K562 (cell line): ENCODE measurements around the gene PBRM1. TPM values are rescaled to one million over a fixed set of nuclear protein-coding genes. Genes with fewer than 3 reads are reported as not detected.

ENCODE experiments used
- ARID3B ChIP-seq: fragments of 250-450 bp; sonication (Bioruptor Pico); IDR thresholded peaks from 2 replicates; pipeline ENCODE4 v1.4.0; 2020; ENCODE audit warnings: borderline replicate concordance
- DLX4 ChIP-seq: fragments of 250-450 bp; sonication (Bioruptor Pico); IDR thresholded peaks from 2 replicates; pipeline ENCODE4 v1.6.1; 2021; ENCODE audit warnings: mild to moderate bottlenecking
- HDAC3 ChIP-seq: fragments of 450-650 bp; IDR thresholded peaks from 2 replicates; pipeline ENCODE4 v1.6.1; 2018; ENCODE audit warnings: borderline replicate concordance, mild to moderate bottlenecking, moderate library complexity; ENCODE audit not compliant: partially characterized antibody
- KLF1 ChIP-seq: fragments of 450-650 bp; IDR thresholded peaks from 2 replicates; pipeline ENCODE4 v1.6.1; 2016; ENCODE audit warnings: missing genetic modification characterization, missing compliant biosample characterization
- MCM7 ChIP-seq, 2 experiments: fragments of 450-650 bp; IDR thresholded peaks; 2 replicates each; pipeline ENCODE4 v1.6.1; 2016 to 2018
- MEF2A ChIP-seq: IDR thresholded peaks from 2 replicates; pipeline ENCODE4 v1.6.1; 2011; ENCODE audit warnings: low read depth, mild to moderate bottlenecking, low read length, moderate library complexity; ENCODE audit not compliant: control insufficient read depth
- MYC ChIP-seq, 2 experiments: fragments of 250-450 bp in 1 of 2; sonication (Bioruptor Pico) in 1 of 2; IDR thresholded peaks; 2 replicates each; pipeline versions ENCODE4 v1.5.1 to v1.6.1; 2012 to 2021; ENCODE audit warnings: low read depth in 2 of 2, borderline replicate concordance in 1 of 2, improper control_type of control experiment in 1 of 2, low read length in 1 of 2, mild to moderate bottlenecking in 1 of 2, moderate library complexity in 1 of 2
- XRCC3 ChIP-seq: fragments of 450-650 bp; IDR thresholded peaks from 2 replicates; pipeline ENCODE4 v1.6.1; 2017; ENCODE audit warnings: mild to moderate bottlenecking, moderate library complexity
- ZBTB1 ChIP-seq: sonication (generic); formaldehyde crosslinking; IDR thresholded peaks from 2 replicates; pipeline ENCODE4 v1.8.1; 2023; ENCODE audit warnings: missing genetic modification reagents, low read depth, mild to moderate bottlenecking, borderline replicate concordance
- ZC3H11A ChIP-seq: IDR thresholded peaks from 2 replicates; pipeline ENCODE4 v1.6.1; 2012; ENCODE audit warnings: low read depth, low read length, improper control_type of control experiment
- polyA plus RNA-seq, 8 experiments: library from polyadenylated mRNA; depleted of rRNA in 4 of 8; stranded (reverse) in 5 of 8; unstranded in 3 of 8; fragments of >200 nt; fragmentation: Nextera tagmentation in 2 of 8; fragmentation: Illumina TruSeq in 1 of 8; extraction: Ambion mirVana in 2 of 8; extraction: Trizol in 1 of 8; gene quantifications; 2 replicates each; pipeline versions ENCODE4 v1.2.1 to v1.2.3, GENCODE V29; 2011 to 2014; ENCODE audit warnings: inconsistent platforms in 1 of 8, missing spikeins in 1 of 8
- total RNA-seq, 7 experiments: library from RNA; depleted of rRNA in 6 of 7; stranded (reverse); fragments of >200 nt in 6 of 7; fragmentation: Illumina TruSeq in 2 of 7; extraction: Trizol in 2 of 7; gene quantifications; 2 replicates each; pipeline versions ENCODE4 v1.2.1 to v1.2.3, GENCODE V29; 2011 to 2021; ENCODE audit warnings: low replicate concordance in 1 of 7

PBRM1 gene
- total and polyA plus RNA-seq, 9 of the 15 experiments (the other 6 are each of a cell fraction or from before 2014, with no cell fraction given): 3.9 to 31.8 (median 19.0) TPM

GRCh38 chr3:52710512-52710911 is 24.8 kb upstream of the PBRM1 start (continued):
- TF ChIP-seq MCM7 (IDR thresholded peaks at IDR 0.05) (no peak), ARID3B (CRISPR knock-in tag) (no peak), ZC3H11A (no peak), HDAC3 (no peak), DLX4 (CRISPR knock-in tag) (no peak), XRCC3 (no peak), MEF2A (no peak), MYC (IDR thresholded peaks at IDR 0.05; ENCODE audit: low read depth, low read length) (no peak), MYC (CRISPR knock-in tag; IDR thresholded peaks at IDR 0.05; ENCODE audit: borderline replicate concordance, low read depth) (no peak), ZBTB1 (CRISPR knock-in tag) (no peak), KLF1 (tag) (no peak)
